RWPE2 (cell line): ENCODE measurements around the gene CRTC3.

Source experiments
- ATAC-seq: fragments of 200-7000 bp; cut with Tn5 transposase; 3 replicates; pipeline ENCODE4 v1.9.1; 2021; ENCODE audit warnings: low read depth
- DNase-seq: peaks from one replicate; pipeline ENCODE4 v3.0.0-alpha.2; 2020; ENCODE audit warnings: low spot score
- H3K27ac ChIP-seq: fragments of 450-650 bp; 2 replicates; pipeline ENCODE4 v1.5.1; 2017; ENCODE audit warnings: mild to moderate bottlenecking; ENCODE audit not compliant: poor library complexity, severe bottlenecking
- H3K27me3 ChIP-seq: fragments of 250-450 bp; sonication (Bioruptor Pico); 2 replicates; pipeline ENCODE4 v1.5.1; 2021; ENCODE audit warnings: mild to moderate bottlenecking, moderate library complexity; ENCODE audit not compliant: insufficient read depth, poor library complexity, severe bottlenecking
- H3K36me3 ChIP-seq: fragments of 250-450 bp; sonication (Bioruptor Pico); 2 replicates; pipeline ENCODE4 v1.5.1; 2020; ENCODE audit warnings: low read depth, mild to moderate bottlenecking, moderate library complexity
- H3K4me1 ChIP-seq: fragments of 250-450 bp; sonication (Bioruptor Pico); 2 replicates; pipeline ENCODE4 v1.5.1; 2021; ENCODE audit warnings: mild to moderate bottlenecking, moderate library complexity; ENCODE audit not compliant: insufficient read depth, poor library complexity, severe bottlenecking
- H3K4me3 ChIP-seq: fragments of 250-450 bp; sonication (Bioruptor Pico); 2 replicates; pipeline ENCODE4 v1.5.1; 2021; ENCODE audit warnings: mild to moderate bottlenecking, moderate library complexity; ENCODE audit not compliant: severe bottlenecking
- H3K9me3 ChIP-seq: fragments of 250-450 bp; sonication (Bioruptor Pico); 2 replicates; pipeline ENCODE4 v1.5.1; 2021; ENCODE audit warnings: mild to moderate bottlenecking, moderate library complexity; ENCODE audit not compliant: severe bottlenecking
- TF ChIP-seq, protein P1 (sequence below): fragments of 450-650 bp; IDR thresholded peaks from one replicate; pipeline ENCODE4 v1.5.1; 2017; ENCODE audit warnings: mild to moderate bottlenecking, moderate library complexity; ENCODE audit not compliant: poor library complexity, severe bottlenecking

Gene CRTC3

GRCh38 chr15:90647326-90647725 lies 117.6 kb downstream of the CRTC3 start:
- TF ChIP-seq, protein P1, sequence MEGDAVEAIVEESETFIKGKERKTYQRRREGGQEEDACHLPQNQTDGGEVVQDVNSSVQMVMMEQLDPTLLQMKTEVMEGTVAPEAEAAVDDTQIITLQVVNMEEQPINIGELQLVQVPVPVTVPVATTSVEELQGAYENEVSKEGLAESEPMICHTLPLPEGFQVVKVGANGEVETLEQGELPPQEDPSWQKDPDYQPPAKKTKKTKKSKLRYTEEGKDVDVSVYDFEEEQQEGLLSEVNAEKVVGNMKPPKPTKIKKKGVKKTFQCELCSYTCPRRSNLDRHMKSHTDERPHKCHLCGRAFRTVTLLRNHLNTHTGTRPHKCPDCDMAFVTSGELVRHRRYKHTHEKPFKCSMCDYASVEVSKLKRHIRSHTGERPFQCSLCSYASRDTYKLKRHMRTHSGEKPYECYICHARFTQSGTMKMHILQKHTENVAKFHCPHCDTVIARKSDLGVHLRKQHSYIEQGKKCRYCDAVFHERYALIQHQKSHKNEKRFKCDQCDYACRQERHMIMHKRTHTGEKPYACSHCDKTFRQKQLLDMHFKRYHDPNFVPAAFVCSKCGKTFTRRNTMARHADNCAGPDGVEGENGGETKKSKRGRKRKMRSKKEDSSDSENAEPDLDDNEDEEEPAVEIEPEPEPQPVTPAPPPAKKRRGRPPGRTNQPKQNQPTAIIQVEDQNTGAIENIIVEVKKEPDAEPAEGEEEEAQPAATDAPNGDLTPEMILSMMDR, result no peak
- no peak overlapping the region for H3K4me3 ChIP-seq
- H3K4me1 ChIP-seq, result peaks cover 11% of the 10 kb centered on the region
- no peaks in the 10 kb centered on the region for H3K27me3 ChIP-seq
- H3K9me3 ChIP-seq, result no peaks in the 10 kb centered on the region
- ATAC-seq (no peak), DNase-seq (no peak)
- H3K36me3 ChIP-seq, result 0 out of 2 replicates have a peak, but pooled peaks cover 3% of the 10 kb centered on the region
- H3K27ac ChIP-seq, result no peak overlapping the region

DNA sequence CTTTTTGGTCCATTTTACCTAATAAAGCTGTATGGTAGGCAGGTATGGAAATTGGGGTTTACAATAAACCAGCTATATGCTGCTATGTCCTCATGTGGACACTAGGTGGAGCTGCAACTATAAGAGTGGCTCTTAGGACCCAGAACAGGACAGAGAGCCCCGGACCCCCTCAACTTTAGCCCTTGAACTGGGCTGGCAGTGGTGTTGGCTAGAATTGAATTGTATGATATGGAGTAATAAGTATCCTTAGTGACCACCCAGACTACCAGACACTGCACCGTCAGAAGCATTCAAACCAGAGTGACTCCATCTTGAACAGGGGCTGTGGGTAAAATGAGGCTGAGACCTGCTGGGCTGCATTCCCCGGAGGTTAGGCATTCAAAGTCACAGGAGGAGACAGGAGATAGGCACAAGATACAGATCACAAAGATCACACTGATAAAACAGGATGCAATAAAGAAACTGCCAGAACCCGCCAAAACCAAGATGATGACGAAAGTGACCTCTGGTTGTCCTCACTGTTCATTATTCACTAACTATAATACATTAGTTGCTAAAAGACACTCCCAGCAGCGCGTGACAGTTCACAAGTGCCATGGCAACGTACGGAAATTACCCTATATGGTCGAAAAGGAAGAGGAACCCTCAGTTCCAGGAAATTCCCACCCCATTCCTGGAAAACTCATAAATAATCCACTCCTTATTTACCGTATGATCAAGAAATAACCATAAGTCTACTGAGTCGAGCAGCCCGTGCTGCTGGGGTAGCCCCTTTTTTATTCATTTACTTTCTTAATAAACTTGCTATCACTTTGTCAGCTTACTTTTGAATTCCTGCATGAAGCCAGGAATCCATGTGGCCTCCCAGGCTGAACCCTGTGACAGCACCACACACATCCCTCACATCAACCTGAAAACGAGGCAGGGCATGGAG lies 118.7 kb downstream of the CRTC3 start:
- TF ChIP-seq, protein P1, result peak; percentile 99
- no peaks in the 10 kb centered on the region for H3K9me3 ChIP-seq
- ATAC-seq (peak; percentile 71), DNase-seq (no peak)
- H3K36me3 ChIP-seq, result no peaks in the 10 kb centered on the region
- no peaks in the 10 kb centered on the region for H3K27me3 ChIP-seq
- H3K27ac ChIP-seq, result peak overlapping the region; percentile 11
- peaks cover 11% of the 10 kb centered on the region for H3K4me1 ChIP-seq
- no peak overlapping the region for H3K4me3 ChIP-seq

- DNase-seq, result no peak
- H3K27me3 ChIP-seq, result no peaks in the 10 kb centered on the region
- TF ChIP-seq, protein P1, result no peak
- no peak overlapping the region for H3K27ac ChIP-seq
- no peaks in the 10 kb centered on the region for H3K9me3 ChIP-seq
- H3K4me1 ChIP-seq, result peaks cover 11% of the 10 kb centered on the region
- no peak overlapping the region for H3K4me3 ChIP-seq
- H3K36me3 ChIP-seq, result no peaks in the 10 kb centered on the region
- ATAC-seq, result no peak
Measured at GRCh38 chr15:90650117-90650955, 120.6 kb downstream of the CRTC3 start.

DNA sequence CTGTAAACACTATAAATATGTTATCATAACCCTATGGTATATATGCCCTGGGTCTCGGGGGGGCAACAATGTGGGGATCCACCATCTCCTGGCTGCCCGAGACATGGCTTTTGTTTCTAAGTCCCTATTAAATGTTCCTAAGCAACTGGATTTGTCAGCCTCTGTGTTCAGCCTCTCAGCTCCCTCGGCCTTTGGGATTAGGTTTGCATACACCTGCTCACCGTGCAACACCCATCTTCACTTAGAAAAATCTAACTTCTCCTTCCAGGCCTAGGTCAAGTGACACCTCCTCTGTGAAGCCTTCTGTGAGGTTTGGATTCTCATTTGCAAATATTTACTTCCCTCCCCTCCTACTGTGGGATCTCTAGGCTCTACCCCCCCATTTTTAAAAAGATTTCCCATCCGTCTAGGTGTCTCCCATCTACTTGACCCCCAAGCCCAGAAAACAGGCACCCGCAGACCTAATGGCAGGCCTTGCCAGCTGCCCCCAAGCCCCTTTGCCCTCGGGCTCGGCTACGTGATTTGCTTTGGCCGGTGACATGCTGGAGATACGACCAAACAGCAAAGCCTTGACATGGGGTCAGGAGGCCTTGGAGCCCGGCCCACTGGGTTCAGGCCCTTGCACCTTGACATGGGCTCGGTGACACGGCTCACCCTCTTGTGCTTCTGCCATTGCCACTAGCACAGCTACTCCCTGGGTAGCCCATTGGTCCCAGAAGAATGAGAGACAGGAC lies 121.4 kb downstream of the CRTC3 start:
- ATAC-seq (no peak), DNase-seq (no peak)
- no peak overlapping the region for H3K4me3 ChIP-seq
- no peaks in the 10 kb centered on the region for H3K36me3 ChIP-seq
- H3K9me3 ChIP-seq, result no peaks in the 10 kb centered on the region
- no peaks in the 10 kb centered on the region for H3K27me3 ChIP-seq
- no peak overlapping the region for H3K27ac ChIP-seq
- TF ChIP-seq, protein P1, result no peak
- peaks cover 11% of the 10 kb centered on the region for H3K4me1 ChIP-seq
